ENCODE data around the gene SNX22.

SNX22 gene

GRCh38 chr15:64152507-64153387 lies 1.2 kb downstream of the SNX22 start:
- Histone ChIP-seq H3K4me3 (replicated peaks; ENCODE audit: insufficient read depth, low read length) (no peak overlapping the region), H3K27me3 (ENCODE audit: insufficient read depth, poor library complexity, severe bottlenecking) (peaks cover 19% of the 10 kb centered on the region), H3K27ac (replicated peaks) (no peak overlapping the region)
- TF ChIP-seq GABPA (IDR thresholded peaks at IDR 0.05; ENCODE audit: low read depth), result no peak
- TF ChIP-seq CTCF (IDR thresholded peaks at IDR 0.05; ENCODE audit: insufficient read depth, low read length), result no peak
- no peak for TF ChIP-seq POLR2AphosphoS5 (IDR thresholded peaks at IDR 0.05; ENCODE audit: low read depth)
- no peak for TF ChIP-seq REST (IDR thresholded peaks at IDR 0.05; ENCODE audit: insufficient replicate concordance, low read depth)
- no peak for TF ChIP-seq SPI1 (IDR thresholded peaks at IDR 0.05; ENCODE audit: borderline replicate concordance, low read depth)
- DNase-seq (ENCODE audit: low read depth in 1 of 2, low spot score in 1 of 2), result no peak

GRCh38 chr15:64153480-64154367 lies 2.2 kb downstream of the SNX22 start:
- TF ChIP-seq POLR2AphosphoS5 (IDR thresholded peaks at IDR 0.05; ENCODE audit: low read depth), result peak; percentile 24; the same call in 1 of the 2 replicates
- peak; percentile 29; the same call in 1 of the 2 replicates for TF ChIP-seq SPI1 (IDR thresholded peaks at IDR 0.05; ENCODE audit: borderline replicate concordance, low read depth)
- no peak for TF ChIP-seq REST (IDR thresholded peaks at IDR 0.05; ENCODE audit: insufficient replicate concordance, low read depth)
- peak; percentile 95 for TF ChIP-seq CTCF (IDR thresholded peaks at IDR 0.05; ENCODE audit: insufficient read depth, low read length)
- no peak for TF ChIP-seq GABPA (IDR thresholded peaks at IDR 0.05; ENCODE audit: low read depth)
- H3K27ac ChIP-seq (replicated peaks), result no peak overlapping the region
- DNase-seq (ENCODE audit: low read depth in 1 of 2, low spot score in 1 of 2), result peak; percentile 77 to 92
- no peak overlapping the region for H3K4me3 ChIP-seq (replicated peaks; ENCODE audit: insufficient read depth, low read length)
- H3K27me3 ChIP-seq (ENCODE audit: insufficient read depth, poor library complexity, severe bottlenecking), result peaks cover 19% of the 10 kb centered on the region

- no peak for TF ChIP-seq CTCF (IDR thresholded peaks at IDR 0.05; ENCODE audit: insufficient read depth, low read length)
- H3K27ac ChIP-seq (replicated peaks), result no peak overlapping the region
- no peak for DNase-seq (ENCODE audit: low read depth in 1 of 2, low spot score in 1 of 2)
- peaks cover 16% of the 10 kb centered on the region for H3K27me3 ChIP-seq (ENCODE audit: insufficient read depth, poor library complexity, severe bottlenecking)
- no peak overlapping the region for H3K4me3 ChIP-seq (replicated peaks; ENCODE audit: insufficient read depth, low read length)
These were observed 4.5 kb downstream of the SNX22 start for GRCh38 chr15:64155802-64156651.
